Measurements from ENCODE around the gene ZNF418.

DNA sequence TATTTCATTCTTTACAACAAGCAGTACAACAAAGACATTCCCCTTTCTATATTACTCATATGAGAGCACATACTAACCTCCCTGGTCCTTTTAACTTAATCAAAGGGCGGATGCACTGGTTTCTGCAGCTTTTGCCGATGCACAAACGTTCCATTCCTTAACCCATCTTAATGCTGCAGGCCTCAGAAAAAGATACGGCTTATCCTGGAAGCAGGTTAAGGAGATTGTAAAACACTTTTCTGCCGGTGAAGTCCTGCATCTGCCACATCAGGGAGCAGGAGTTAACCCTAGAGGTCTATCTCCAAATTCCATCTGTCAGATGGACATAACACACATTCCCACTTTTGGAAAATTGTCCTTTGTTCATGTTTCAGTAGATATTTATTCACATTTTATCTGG is 34.9 kb downstream of the ZNF418 start:
- TF ChIP-seq, protein P1, sequence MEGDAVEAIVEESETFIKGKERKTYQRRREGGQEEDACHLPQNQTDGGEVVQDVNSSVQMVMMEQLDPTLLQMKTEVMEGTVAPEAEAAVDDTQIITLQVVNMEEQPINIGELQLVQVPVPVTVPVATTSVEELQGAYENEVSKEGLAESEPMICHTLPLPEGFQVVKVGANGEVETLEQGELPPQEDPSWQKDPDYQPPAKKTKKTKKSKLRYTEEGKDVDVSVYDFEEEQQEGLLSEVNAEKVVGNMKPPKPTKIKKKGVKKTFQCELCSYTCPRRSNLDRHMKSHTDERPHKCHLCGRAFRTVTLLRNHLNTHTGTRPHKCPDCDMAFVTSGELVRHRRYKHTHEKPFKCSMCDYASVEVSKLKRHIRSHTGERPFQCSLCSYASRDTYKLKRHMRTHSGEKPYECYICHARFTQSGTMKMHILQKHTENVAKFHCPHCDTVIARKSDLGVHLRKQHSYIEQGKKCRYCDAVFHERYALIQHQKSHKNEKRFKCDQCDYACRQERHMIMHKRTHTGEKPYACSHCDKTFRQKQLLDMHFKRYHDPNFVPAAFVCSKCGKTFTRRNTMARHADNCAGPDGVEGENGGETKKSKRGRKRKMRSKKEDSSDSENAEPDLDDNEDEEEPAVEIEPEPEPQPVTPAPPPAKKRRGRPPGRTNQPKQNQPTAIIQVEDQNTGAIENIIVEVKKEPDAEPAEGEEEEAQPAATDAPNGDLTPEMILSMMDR (IDR thresholded peaks at IDR 0.05; ENCODE audit: low read length), result no peak
- no peak for TF ChIP-seq EZH2 (optimal IDR thresholded peaks at IDR 0.05; ENCODE audit: low read depth, low read length)
- TF ChIP-seq EZH2phosphoT487 (IDR thresholded peaks at IDR 0.05; ENCODE audit: low read length), result no peak

Measured in MM.1S (cell line).